ENCODE measurements around the gene SNX11.
"Not testable (repeated sequence)": the region's sequence is repeated elsewhere in the genome, so short reads cannot be mapped to it uniquely, and the experiment has no call there.

SNX11 gene

DNA sequence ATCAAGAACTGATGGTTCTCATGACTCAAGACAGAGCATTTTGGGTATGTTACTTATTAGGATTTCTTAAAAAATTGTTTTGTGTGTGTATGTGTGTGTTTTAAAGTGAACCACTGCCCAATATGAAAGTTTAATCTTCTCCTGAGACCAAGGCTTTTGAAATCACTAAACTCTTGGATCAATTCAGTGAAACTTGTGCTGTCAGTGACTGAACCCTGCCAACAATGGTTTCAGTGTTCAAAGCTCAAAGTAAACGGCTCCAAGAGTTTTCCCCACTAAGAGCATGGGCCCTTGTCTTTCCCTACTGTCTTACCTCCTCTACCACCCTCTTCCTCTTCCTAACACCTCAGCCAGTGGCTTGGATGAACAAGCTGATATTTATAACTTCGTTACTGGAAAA is 37.4 kb upstream of the SNX11 start:
- peaks cover 12% of the 10 kb centered on the region for H3K79me2 ChIP-seq (ENCODE audit: insufficient read depth, low read length)
- no peak overlapping the region for H3K4me3 ChIP-seq (ENCODE audit: low read depth in 1 of 2, low read length in 2 of 2)
- no peaks in the 10 kb centered on the region for H3K27me3 ChIP-seq (ENCODE audit: insufficient read depth, low read length, poor library complexity)
- H3K36me3 ChIP-seq (ENCODE audit: insufficient read depth, low read length) = peaks cover 90% of the 10 kb centered on the region
- no peaks in the 10 kb centered on the region for H3K9me3 ChIP-seq (ENCODE audit: insufficient read depth, low read length, severe bottlenecking)
- ATAC-seq (ENCODE audit: insufficient read depth, low read depth) = no peak
- H2AFZ ChIP-seq (ENCODE audit: low read depth, low read length) = no peak overlapping the region
- no peak for DNase-seq
- H3K4me2 ChIP-seq (ENCODE audit: insufficient read depth, low read length) = no peak overlapping the region
- TF ChIP-seq EZH2 (IDR thresholded peaks at IDR 0.05; ENCODE audit: borderline replicate concordance, low read depth, low read length, severe bottlenecking) = no peak
- TF ChIP-seq, protein P1, sequence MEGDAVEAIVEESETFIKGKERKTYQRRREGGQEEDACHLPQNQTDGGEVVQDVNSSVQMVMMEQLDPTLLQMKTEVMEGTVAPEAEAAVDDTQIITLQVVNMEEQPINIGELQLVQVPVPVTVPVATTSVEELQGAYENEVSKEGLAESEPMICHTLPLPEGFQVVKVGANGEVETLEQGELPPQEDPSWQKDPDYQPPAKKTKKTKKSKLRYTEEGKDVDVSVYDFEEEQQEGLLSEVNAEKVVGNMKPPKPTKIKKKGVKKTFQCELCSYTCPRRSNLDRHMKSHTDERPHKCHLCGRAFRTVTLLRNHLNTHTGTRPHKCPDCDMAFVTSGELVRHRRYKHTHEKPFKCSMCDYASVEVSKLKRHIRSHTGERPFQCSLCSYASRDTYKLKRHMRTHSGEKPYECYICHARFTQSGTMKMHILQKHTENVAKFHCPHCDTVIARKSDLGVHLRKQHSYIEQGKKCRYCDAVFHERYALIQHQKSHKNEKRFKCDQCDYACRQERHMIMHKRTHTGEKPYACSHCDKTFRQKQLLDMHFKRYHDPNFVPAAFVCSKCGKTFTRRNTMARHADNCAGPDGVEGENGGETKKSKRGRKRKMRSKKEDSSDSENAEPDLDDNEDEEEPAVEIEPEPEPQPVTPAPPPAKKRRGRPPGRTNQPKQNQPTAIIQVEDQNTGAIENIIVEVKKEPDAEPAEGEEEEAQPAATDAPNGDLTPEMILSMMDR (IDR thresholded peaks at IDR 0.05; ENCODE audit: borderline replicate concordance, extremely low read depth, low read length, poor library complexity, severe bottlenecking) = no peak
- H4K20me1 ChIP-seq (ENCODE audit: insufficient read depth, low read length) = peaks cover 27% of the 10 kb centered on the region
- no peak overlapping the region for H3K27ac ChIP-seq (ENCODE audit: low read length)
- H3K9ac ChIP-seq (ENCODE audit: low read depth, low read length) = no peak overlapping the region
- H3K4me1 ChIP-seq (ENCODE audit: insufficient read depth, low read length) = no peaks in the 10 kb centered on the region

DNA sequence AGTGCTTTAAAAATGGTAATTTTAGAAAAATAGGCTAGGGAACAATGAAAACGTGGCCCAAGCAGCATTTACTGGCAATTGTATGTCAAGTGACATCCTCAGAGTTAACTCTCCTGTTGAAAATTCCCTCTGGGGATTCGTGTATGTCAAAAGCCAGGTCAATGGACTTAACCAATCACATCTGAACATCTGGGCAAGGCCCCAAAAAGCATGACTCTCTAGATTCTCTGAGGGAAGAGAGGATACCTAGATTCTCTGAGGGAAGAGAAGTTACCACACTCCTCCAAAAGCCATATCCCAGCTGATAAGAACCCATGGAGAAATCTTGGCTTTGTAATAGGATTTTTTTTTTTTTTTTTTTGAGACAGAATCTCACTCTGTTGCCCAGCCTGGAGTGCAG is 35.9 kb upstream of the SNX11 start:
- Histone ChIP-seq H3K36me3 (ENCODE audit: insufficient read depth, low read length) (peaks cover 92% of the 10 kb centered on the region), H3K27me3 (ENCODE audit: insufficient read depth, low read length, poor library complexity) (no peaks in the 10 kb centered on the region), H3K9me3 (ENCODE audit: insufficient read depth, low read length, severe bottlenecking) (no peaks in the 10 kb centered on the region), H3K4me3 (ENCODE audit: low read depth in 1 of 2, low read length in 2 of 2) (no peak overlapping the region), H3K27ac (ENCODE audit: low read length) (no peak overlapping the region), H4K20me1 (ENCODE audit: insufficient read depth, low read length) (peaks cover 37% of the 10 kb centered on the region), H3K79me2 (ENCODE audit: insufficient read depth, low read length) (peaks cover 13% of the 10 kb centered on the region), H3K4me1 (ENCODE audit: insufficient read depth, low read length) (no peaks in the 10 kb centered on the region), H3K4me2 (ENCODE audit: insufficient read depth, low read length) (no peak overlapping the region), H3K9ac (ENCODE audit: low read depth, low read length) (no peak overlapping the region), H2AFZ (ENCODE audit: low read depth, low read length) (no peak overlapping the region)
- TF ChIP-seq EZH2 (IDR thresholded peaks at IDR 0.05; ENCODE audit: borderline replicate concordance, low read depth, low read length, severe bottlenecking) = no peak
- TF ChIP-seq, protein P1 (IDR thresholded peaks at IDR 0.05; ENCODE audit: borderline replicate concordance, extremely low read depth, low read length, poor library complexity, severe bottlenecking) = no peak
- DNase-seq (no peak), ATAC-seq (ENCODE audit: insufficient read depth, low read depth) (no peak)

DNA sequence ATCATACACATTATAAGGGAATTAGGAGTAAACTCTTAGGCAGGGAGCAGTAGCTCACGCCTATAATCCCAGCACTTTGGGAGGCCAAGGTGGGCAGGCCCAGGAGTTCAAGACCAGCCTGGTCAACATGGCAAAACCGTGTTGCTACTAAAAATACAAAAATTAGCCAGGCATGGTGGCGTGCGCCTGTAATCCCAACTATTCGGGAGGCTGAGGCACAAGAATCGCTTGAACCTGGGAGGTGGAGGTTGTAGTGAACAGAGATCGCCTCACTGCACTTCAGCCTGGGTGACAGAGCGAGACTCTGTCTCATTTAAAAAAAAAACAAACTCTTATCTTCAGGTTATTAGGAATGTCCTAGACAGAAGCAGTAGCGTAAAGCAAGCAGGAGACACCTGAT is 34.8 kb upstream of the SNX11 start:
- Histone ChIP-seq H3K79me2 (ENCODE audit: insufficient read depth, low read length) (peaks cover 23% of the 10 kb centered on the region), H3K36me3 (ENCODE audit: insufficient read depth, low read length) (peaks cover 85% of the 10 kb centered on the region), H4K20me1 (ENCODE audit: insufficient read depth, low read length) (peaks cover 41% of the 10 kb centered on the region)
- not testable (repeated sequence) for H3K9me3 ChIP-seq (ENCODE audit: insufficient read depth, low read length, severe bottlenecking); H3K27me3 ChIP-seq (ENCODE audit: insufficient read depth, low read length, poor library complexity); ATAC-seq (ENCODE audit: insufficient read depth, low read depth); H3K9ac ChIP-seq (ENCODE audit: low read depth, low read length); H3K4me3 ChIP-seq (ENCODE audit: low read depth in 1 of 2, low read length in 2 of 2); H3K4me1 ChIP-seq (ENCODE audit: insufficient read depth, low read length); H2AFZ ChIP-seq (ENCODE audit: low read depth, low read length); DNase-seq; H3K4me2 ChIP-seq (ENCODE audit: insufficient read depth, low read length); H3K27ac ChIP-seq (ENCODE audit: low read length)

DNA sequence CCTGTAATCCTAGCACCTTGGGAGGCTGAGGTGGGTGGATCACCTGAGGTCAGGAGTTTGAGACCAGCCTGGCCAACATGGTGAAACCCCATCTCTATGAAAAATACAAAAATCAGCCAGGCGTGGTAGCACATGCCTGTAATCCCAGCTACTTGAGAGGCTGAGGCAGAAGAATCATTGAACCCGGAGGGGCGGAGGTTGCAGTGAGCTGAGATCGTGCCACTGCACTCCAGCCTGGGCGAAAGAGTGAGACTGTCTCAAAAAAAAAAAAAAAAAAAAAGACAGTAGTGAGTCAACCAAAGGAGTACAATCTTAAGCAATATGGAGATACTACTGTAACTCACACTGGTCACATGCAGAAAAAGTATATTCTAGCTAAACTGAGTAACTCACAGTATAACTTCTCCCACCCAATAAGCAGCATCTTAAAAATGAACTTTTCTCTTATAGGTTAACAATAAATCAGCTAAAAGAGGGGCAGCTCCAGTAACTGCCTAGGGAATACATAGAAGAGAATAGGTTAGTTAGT is 33.9 kb upstream of the SNX11 start:
- peaks cover 80% of the 10 kb centered on the region for H3K36me3 ChIP-seq (ENCODE audit: insufficient read depth, low read length)
- H3K79me2 ChIP-seq (ENCODE audit: insufficient read depth, low read length) = peaks cover 29% of the 10 kb centered on the region
- H4K20me1 ChIP-seq (ENCODE audit: insufficient read depth, low read length) = peaks cover 40% of the 10 kb centered on the region
- ATAC-seq (ENCODE audit: insufficient read depth, low read depth); DNase-seq; H3K27me3 ChIP-seq (ENCODE audit: insufficient read depth, low read length, poor library complexity); H3K4me3 ChIP-seq (ENCODE audit: low read depth in 1 of 2, low read length in 2 of 2); H3K9ac ChIP-seq (ENCODE audit: low read depth, low read length); H3K27ac ChIP-seq (ENCODE audit: low read length); H2AFZ ChIP-seq (ENCODE audit: low read depth, low read length); H3K4me2 ChIP-seq (ENCODE audit: insufficient read depth, low read length); H3K4me1 ChIP-seq (ENCODE audit: insufficient read depth, low read length); H3K9me3 ChIP-seq (ENCODE audit: insufficient read depth, low read length, severe bottlenecking): not testable (repeated sequence)
